HCT116 (cell line): ENCODE measurements around the gene SRPK3. TPM values are rescaled to one million over a fixed set of nuclear protein-coding genes. Genes with fewer than 3 reads are reported as not detected.

ENCODE experiments used
- ATAC-seq: fragments of 200-7000 bp; cut with Tn5 transposase; 2 replicates; pipeline ENCODE4 v1.9.1; 2020; ENCODE audit warnings: mild to moderate bottlenecking, moderate library complexity
- BruUV-seq: library from RNA; stranded (reverse); fragments of 400-500 nt; replicated peaks from 2 replicates; lab custom pipeline; 2021; lab: Mats Ljungman, UMichigan
- CTCF ChIA-PET: fragments of 300-600 bp; sonication (Branson Sonifier 250); formaldehyde crosslinking; loops from one replicate; lab custom pipeline; 2021; ENCODE audit warnings: antibody characterized with exemption; lab: Charles Lee
- POLR2A ChIA-PET: fragments of 300-600, 350-600 bp; sonication (Branson Sonifier 250); formaldehyde crosslinking; loops from one replicate; lab custom pipeline; 2021; ENCODE audit warnings: antibody characterized with exemption; lab: Charles Lee
- RAD21 ChIA-PET, 2 experiments: fragments of 300-600 bp; sonication (Branson Sonifier 250); formaldehyde crosslinking; loops; one replicate each; lab custom pipeline; 2023; ENCODE audit warnings: low total read pairs in 2 of 2; ENCODE audit not compliant: uncharacterized antibody in 2 of 2, unreplicated experiment in 2 of 2, low non-redundant PET in 1 of 2; lab: Charles Lee
- DNase-seq: peaks from one replicate; pipeline ENCODE4 v3.0.0-alpha.2; 2010; ENCODE audit warnings: low read depth, low spot score
- H2AFZ ChIP-seq: fragments of 200-600 bp; shearing (Covaris generic), sonication (generic); 2 replicates; pipeline ENCODE4 v1.6.1; 2017; ENCODE audit warnings: low read depth, mixed run types, mixed read lengths, antibody characterized with exemption, low read length; ENCODE audit not compliant: poor library complexity, severe bottlenecking
- H3K27ac ChIP-seq: 2 replicates; pipeline ENCODE4 v1.5.1; 2012; ENCODE audit warnings: low read depth, low read length
- H3K27me3 ChIP-seq: fragments of 200-600 bp; sonication (generic); 2 replicates; pipeline ENCODE4 v1.6.1; 2016; ENCODE audit warnings: mixed run types, low read length, mixed read lengths; ENCODE audit not compliant: insufficient read depth
- H3K36me3 ChIP-seq, 2 experiments: fragments of 200-500 bp in 1 of 2; fragments of 200-600 bp in 1 of 2; sonication (Bioruptor generic) in 1 of 2; sonication (generic) in 1 of 2; 2 replicates each; pipeline versions ENCODE4 v1.5.1 to v1.6.1; 2014 to 2016; ENCODE audit warnings: low read length in 2 of 2, inconsistent platforms in 1 of 2, mixed read lengths in 1 of 2, mixed run types in 1 of 2; ENCODE audit not compliant: insufficient read depth in 2 of 2, control insufficient read depth in 1 of 2
- H3K4me1 ChIP-seq, 2 experiments: fragments of 200-600 bp in 1 of 2; sonication (generic) in 1 of 2; 2 replicates each; pipeline versions ENCODE4 v1.5.1 to v1.6.1; 2012 to 2017; ENCODE audit warnings: low read length in 2 of 2, inconsistent platforms in 1 of 2, mild to moderate bottlenecking in 1 of 2, mixed read lengths in 1 of 2, mixed run types in 1 of 2, moderate library complexity in 1 of 2; ENCODE audit not compliant: insufficient read depth in 2 of 2, control insufficient read depth in 1 of 2
- H3K4me2 ChIP-seq: fragments of 200-600 bp; sonication (generic); 2 replicates; pipeline ENCODE4 v1.6.1; 2017; ENCODE audit warnings: mixed run types, low read length, mixed read lengths
- H3K4me3 ChIP-seq, 2 experiments: fragments of 200-600 bp in 1 of 2; sonication (generic) in 1 of 2; replicated peaks in 1 of 2; 2 replicates each; pipeline ENCODE4 v1.5.1; 2011 to 2016; ENCODE audit warnings: low read length in 2 of 2, control low read depth in 1 of 2, low read depth in 1 of 2, mild to moderate bottlenecking in 1 of 2, mixed read lengths in 1 of 2, mixed run types in 1 of 2
- H3K79me2 ChIP-seq: fragments of 200-600 bp; sonication (generic); 2 replicates; pipeline ENCODE4 v1.6.1; 2017; ENCODE audit warnings: mild to moderate bottlenecking, mixed run types, low read length, moderate library complexity, mixed read lengths; ENCODE audit not compliant: insufficient read depth
- H3K9ac ChIP-seq: fragments of 200-600 bp; sonication (generic); 2 replicates; pipeline ENCODE4 v1.6.1; 2016; ENCODE audit warnings: low read length, mixed read lengths
- H3K9me2 ChIP-seq: fragments of 200-600 bp; sonication (generic), shearing (Covaris generic); 2 replicates; pipeline ENCODE4 v1.6.1; 2017; ENCODE audit warnings: mixed run types, mild to moderate bottlenecking, moderate library complexity; ENCODE audit not compliant: insufficient read depth
- H3K9me3 ChIP-seq, 2 experiments: fragments of 200-500 bp in 1 of 2; fragments of 200-600 bp in 1 of 2; sonication (Bioruptor generic) in 1 of 2; sonication (generic) in 1 of 2; 2 replicates each; pipeline ENCODE4 v1.6.1; 2014 to 2017; ENCODE audit warnings: low read length in 2 of 2, mixed read lengths in 2 of 2, inconsistent platforms in 1 of 2, low read depth in 1 of 2, mild to moderate bottlenecking in 1 of 2, mixed run types in 1 of 2, moderate library complexity in 1 of 2; ENCODE audit not compliant: control insufficient read depth in 1 of 2, insufficient read depth in 1 of 2
- H4K20me1 ChIP-seq: fragments of 200-600 bp; sonication (generic), shearing (Covaris generic); 2 replicates; pipeline ENCODE4 v1.6.1; 2017; ENCODE audit warnings: mixed run types, mild to moderate bottlenecking, moderate library complexity; ENCODE audit not compliant: insufficient read depth
- CBX3 ChIP-seq: IDR thresholded peaks from 2 replicates; pipeline ENCODE4 v1.6.1; 2012; ENCODE audit warnings: low read depth
- JUND ChIP-seq: IDR thresholded peaks from 2 replicates; pipeline ENCODE4 v1.6.1; 2012
- POLR2A ChIP-seq: IDR thresholded peaks from 2 replicates; pipeline ENCODE4 v1.7.0; 2011; ENCODE audit warnings: borderline replicate concordance; ENCODE audit not compliant: insufficient read depth, insufficient read length; ENCODE audit errors: extremely low read depth
- SIN3A ChIP-seq: IDR thresholded peaks from 2 replicates; pipeline ENCODE4 v1.6.1; 2012; ENCODE audit warnings: low read depth
- SRF ChIP-seq: IDR thresholded peaks from 2 replicates; pipeline ENCODE4 v1.6.1; 2012; ENCODE audit warnings: low read depth
- ZNF274 ChIP-seq: fragments of 200-500 bp; sonication (Bioruptor generic); IDR thresholded peaks from 2 replicates; pipeline ENCODE4 v1.6.1; 2014; ENCODE audit warnings: mild to moderate bottlenecking, low read depth, low read length, inconsistent platforms
- intact Hi-C: fragments of 100-400 bp; cut with micrococcal nuclease; formaldehyde crosslinking; loops from 2 replicates; pipeline ENCODE4 v1.10.0; 2022
- total RNA-seq: library from RNA; stranded (reverse); gene quantifications from one replicate; pipeline ENCODE4 v1.2.1, GENCODE V29; 2021; ENCODE audit not compliant: unreplicated experiment
- TF ChIP-seq, protein P1 (sequence below): IDR thresholded peaks from 2 replicates; pipeline ENCODE4 v1.6.1; 2012; ENCODE audit warnings: low read depth

Gene SRPK3
- total RNA-seq, 1 experiment from 2014 or later = not detected

DNA sequence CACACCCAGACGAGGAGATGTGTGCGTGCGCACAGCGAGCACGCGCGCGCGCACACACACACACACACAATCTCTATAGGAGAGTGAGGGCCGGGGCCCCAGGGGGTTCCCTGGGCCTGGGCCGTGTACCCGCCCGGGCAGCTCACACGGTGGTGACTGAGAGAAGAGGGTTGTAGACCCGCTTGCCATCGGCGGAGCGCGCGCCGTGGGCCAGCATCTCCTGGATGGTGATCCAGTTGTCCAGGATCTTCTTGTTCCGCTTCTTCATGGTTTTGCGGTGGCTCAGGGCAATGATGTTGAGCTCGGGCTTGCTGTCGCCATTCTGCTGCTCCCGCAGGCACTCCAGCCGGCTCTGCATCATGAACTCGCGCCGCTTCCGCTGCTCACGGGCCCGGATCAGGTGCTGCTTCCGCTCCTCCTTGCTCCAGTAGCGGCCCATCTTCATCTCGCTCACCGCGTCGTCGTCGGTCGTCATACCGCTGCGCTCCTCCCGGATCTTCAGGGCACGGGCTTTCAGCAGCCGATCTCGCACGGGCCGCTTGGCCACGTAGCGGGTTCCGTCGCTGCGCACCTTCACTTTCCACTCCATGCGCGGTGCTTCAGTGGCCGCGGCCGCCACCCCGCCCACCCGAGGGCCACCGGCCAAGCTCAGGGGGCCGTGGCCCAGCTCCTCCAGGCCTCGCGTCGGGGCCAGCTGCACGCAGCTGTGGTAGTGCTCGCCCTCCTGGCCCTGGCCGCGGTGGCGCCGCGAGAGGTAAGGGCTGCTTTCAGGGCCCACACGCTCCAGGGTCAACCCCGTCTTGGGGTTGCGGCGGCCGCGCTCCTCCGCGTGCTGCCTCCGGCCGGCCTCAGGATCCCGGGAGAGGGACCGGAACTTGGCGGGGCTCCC lies 22.6 kb downstream of the SRPK3 start:
- Histone ChIP-seq H3K9ac (no peak overlapping the region), H3K27ac (no peak overlapping the region), H3K4me3 (no peak overlapping the region), H3K79me2 (no peaks in the 10 kb centered on the region), H3K4me2 (no peak overlapping the region), H3K36me3 (0 out of 4 replicates have a peak, but pooled peaks cover 0 to under 1% of the 10 kb centered on the region in 2 experiments), H3K4me1 (no peaks in the 10 kb centered on the region), H3K27me3 (no peaks in the 10 kb centered on the region), H3K9me3 (no peaks in the 10 kb centered on the region), H4K20me1 (no peaks in the 10 kb centered on the region), H2AFZ (no peak overlapping the region), H3K9me2 (no peaks in the 10 kb centered on the region)
- ChIA-PET RAD21 (no interaction called here), CTCF (no interaction called here), POLR2A (interaction anchor here (1.0 kb wide), 1 partner anchor 9 kb away, joined by 3 read pairs; the partner anchor contains the start of genes IDH3G and SSR4)
- TF ChIP-seq, protein P1, sequence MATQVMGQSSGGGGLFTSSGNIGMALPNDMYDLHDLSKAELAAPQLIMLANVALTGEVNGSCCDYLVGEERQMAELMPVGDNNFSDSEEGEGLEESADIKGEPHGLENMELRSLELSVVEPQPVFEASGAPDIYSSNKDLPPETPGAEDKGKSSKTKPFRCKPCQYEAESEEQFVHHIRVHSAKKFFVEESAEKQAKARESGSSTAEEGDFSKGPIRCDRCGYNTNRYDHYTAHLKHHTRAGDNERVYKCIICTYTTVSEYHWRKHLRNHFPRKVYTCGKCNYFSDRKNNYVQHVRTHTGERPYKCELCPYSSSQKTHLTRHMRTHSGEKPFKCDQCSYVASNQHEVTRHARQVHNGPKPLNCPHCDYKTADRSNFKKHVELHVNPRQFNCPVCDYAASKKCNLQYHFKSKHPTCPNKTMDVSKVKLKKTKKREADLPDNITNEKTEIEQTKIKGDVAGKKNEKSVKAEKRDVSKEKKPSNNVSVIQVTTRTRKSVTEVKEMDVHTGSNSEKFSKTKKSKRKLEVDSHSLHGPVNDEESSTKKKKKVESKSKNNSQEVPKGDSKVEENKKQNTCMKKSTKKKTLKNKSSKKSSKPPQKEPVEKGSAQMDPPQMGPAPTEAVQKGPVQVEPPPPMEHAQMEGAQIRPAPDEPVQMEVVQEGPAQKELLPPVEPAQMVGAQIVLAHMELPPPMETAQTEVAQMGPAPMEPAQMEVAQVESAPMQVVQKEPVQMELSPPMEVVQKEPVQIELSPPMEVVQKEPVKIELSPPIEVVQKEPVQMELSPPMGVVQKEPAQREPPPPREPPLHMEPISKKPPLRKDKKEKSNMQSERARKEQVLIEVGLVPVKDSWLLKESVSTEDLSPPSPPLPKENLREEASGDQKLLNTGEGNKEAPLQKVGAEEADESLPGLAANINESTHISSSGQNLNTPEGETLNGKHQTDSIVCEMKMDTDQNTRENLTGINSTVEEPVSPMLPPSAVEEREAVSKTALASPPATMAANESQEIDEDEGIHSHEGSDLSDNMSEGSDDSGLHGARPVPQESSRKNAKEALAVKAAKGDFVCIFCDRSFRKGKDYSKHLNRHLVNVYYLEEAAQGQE = no peak
- no peak for TF ChIP-seq SIN3A
- ATAC-seq (no peak), DNase-seq (no peak)
- intact Hi-C loops = no loop called here
- no TSS peak for BruUV-seq

DNA sequence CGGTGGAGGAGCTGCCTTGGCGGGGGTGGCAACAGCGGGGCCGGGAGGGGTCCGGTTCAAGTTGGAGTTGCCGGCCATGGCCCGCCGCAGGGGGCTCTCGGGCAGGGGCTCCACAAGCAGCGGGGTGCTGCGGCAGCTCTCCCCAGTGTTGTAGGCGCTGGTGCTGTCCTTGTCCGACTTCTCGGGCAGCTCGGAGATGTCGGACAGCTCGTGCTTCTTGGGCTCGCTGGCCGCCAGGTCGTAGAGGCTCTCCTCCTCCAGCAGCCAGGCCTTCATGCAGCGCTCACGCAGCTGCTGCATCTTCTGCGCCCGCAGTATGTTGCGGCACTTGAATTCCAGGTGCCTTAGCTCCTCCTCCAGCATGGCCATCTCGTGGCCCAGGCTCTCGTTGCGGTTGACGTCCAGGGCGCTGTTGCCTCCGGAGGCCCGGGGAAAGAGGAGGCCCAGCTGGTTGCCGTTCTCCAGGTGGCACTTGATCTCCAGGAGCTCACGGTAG lies 23.3 kb downstream of the SRPK3 start:
- intact Hi-C loops = no loop called here
- H3K4me3 ChIP-seq = no peak overlapping the region
- DNase-seq (no peak), ATAC-seq (no peak)
- RAD21 ChIA-PET = no interaction called here
- no peaks in the 10 kb centered on the region for H3K9me2 ChIP-seq
- H3K79me2 ChIP-seq = no peaks in the 10 kb centered on the region
- no peak overlapping the region for H3K4me2 ChIP-seq
- no peak overlapping the region for H2AFZ ChIP-seq
- no peaks in the 10 kb centered on the region for H4K20me1 ChIP-seq
- H3K27me3 ChIP-seq = no peaks in the 10 kb centered on the region
- no peaks in the 10 kb centered on the region for H3K36me3 ChIP-seq
- no peaks in the 10 kb centered on the region for H3K4me1 ChIP-seq
- H3K9me3 ChIP-seq = no peaks in the 10 kb centered on the region
- CTCF ChIA-PET = no interaction called here
- POLR2A ChIA-PET = interaction anchor here (1.0 kb wide), 1 partner anchor 10 kb away, joined by 3 read pairs; the partner anchor contains the start of genes IDH3G and SSR4
- no peak overlapping the region for H3K27ac ChIP-seq
- BruUV-seq = no TSS peak
- no peak overlapping the region for H3K9ac ChIP-seq
- no peak for TF ChIP-seq JUND
- TF ChIP-seq SRF = no peak
- no peak for TF ChIP-seq SIN3A
- no peak for TF ChIP-seq POLR2A
- TF ChIP-seq ZNF274 = no peak
- no peak for TF ChIP-seq CBX3
